ENCODE data around the gene RPL18.

DNA sequence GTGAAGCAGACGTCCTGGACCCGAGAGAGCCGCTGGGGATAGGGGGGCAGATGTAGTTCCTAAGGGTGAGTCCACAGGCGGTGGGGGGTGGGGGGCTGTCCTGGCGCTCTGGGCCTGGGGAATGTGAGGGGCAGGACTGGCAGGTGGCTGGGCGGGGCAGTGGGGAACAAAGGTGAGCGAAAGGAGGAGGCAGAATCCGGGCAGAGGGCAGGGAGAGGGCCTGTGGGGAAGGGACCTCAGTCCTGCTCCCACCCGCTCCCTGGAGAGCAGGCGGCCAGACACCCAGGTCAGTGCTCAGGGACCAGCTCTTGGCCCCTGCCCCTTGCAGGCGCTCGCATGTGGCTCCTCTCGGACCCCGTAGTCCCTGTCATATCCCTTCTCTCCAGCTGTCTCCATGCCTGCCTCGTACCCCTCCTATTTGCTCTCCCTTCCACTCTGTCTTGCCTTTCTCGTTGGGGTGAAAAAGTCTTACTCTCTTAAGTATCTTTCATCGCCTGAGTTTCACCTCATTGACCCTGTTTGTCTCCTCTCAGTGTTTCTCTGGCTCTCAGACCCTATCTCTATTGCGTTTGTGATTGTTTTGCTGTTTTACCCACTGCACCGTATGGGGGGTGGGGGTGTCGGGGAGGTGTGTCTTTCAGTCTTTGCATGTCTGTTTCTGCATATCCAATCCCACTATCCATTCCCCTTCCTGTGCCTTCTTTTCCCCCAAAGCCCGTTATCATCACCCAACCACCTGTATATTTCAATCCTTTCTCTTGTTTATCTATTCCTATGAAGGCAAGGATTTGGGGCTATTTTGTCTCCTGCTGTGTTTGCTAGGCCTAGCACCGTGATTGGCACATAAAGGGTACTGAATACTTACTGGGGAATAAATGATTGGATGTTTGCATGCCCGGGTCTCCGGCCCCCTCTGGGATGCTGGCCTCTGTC lies 6.1 kb upstream of the RPL18 start:
- TF ChIP-seq, protein P1, sequence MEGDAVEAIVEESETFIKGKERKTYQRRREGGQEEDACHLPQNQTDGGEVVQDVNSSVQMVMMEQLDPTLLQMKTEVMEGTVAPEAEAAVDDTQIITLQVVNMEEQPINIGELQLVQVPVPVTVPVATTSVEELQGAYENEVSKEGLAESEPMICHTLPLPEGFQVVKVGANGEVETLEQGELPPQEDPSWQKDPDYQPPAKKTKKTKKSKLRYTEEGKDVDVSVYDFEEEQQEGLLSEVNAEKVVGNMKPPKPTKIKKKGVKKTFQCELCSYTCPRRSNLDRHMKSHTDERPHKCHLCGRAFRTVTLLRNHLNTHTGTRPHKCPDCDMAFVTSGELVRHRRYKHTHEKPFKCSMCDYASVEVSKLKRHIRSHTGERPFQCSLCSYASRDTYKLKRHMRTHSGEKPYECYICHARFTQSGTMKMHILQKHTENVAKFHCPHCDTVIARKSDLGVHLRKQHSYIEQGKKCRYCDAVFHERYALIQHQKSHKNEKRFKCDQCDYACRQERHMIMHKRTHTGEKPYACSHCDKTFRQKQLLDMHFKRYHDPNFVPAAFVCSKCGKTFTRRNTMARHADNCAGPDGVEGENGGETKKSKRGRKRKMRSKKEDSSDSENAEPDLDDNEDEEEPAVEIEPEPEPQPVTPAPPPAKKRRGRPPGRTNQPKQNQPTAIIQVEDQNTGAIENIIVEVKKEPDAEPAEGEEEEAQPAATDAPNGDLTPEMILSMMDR (IDR thresholded peaks at IDR 0.05; ENCODE audit: borderline replicate concordance, extremely low read depth, low read length, poor library complexity, severe bottlenecking) = no peak
- TF ChIP-seq EZH2 (IDR thresholded peaks at IDR 0.05; ENCODE audit: borderline replicate concordance, low read depth, low read length, severe bottlenecking) = no peak

Measured in DND-41 (cell line).